Measurements from ENCODE around the gene GABRA6.
"Not testable (repeated sequence)": the region's sequence is repeated elsewhere in the genome, so short reads cannot be mapped to it uniquely, and the experiment has no call there.

GABRA6 gene

DNA sequence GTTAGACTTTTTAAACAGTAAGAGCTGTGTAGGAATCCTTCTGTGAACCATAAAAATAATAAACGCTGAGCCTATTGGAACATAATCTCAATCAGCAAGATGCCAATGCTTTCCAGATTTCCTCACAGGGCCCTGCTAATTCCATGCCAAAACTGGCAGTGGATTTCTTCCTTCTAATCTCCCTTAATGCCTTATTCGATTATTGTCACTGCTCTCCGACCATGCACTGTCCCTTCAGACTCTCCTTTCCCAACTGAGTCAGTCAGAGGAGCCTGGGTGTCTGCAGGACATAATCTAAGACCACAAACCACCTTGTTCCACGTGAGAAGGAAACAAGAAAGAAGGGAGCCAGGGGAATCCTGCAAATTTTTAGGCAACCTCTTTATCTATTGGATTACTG is at the start of gene GABRA6:
Gene GABRA6 (plus strand): TSS at position 261 of the 400 bp plus-strand sequence. CDS start 269 bp downstream, outside the sequence.
- no peak for DNase-seq

- DNase-seq = no peak
These were observed 47.9 kb upstream of the GABRA6 start for GRCh38 chr5:161637591-161637990.

- no peak for DNase-seq
These were observed 44.1 kb upstream of the GABRA6 start for GRCh38 chr5:161641444-161641843.

DNA sequence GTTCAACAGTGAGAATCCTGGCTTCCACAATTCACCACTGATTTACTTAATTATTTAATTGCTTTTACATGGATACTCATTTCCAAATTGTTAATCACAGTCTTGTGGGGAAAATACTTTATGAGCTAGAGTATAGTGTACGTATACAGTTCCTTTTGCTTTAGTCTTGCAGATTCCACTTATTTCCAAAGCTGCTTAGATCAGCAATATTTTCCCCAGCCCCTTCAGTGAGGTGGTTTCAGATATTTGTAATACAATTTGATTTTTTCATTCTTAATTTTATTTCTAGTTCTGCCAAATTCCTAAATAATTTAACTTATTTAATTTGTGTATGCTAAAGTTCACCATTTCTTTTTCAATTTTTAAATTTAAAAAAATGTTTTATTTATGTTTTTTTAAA is 40.3 kb upstream of the GABRA6 start:
- DNase-seq = no peak

GRCh38 chr5:161651926-161652325 is 33.6 kb upstream of the GABRA6 start:
- not testable (repeated sequence) for DNase-seq

DNA sequence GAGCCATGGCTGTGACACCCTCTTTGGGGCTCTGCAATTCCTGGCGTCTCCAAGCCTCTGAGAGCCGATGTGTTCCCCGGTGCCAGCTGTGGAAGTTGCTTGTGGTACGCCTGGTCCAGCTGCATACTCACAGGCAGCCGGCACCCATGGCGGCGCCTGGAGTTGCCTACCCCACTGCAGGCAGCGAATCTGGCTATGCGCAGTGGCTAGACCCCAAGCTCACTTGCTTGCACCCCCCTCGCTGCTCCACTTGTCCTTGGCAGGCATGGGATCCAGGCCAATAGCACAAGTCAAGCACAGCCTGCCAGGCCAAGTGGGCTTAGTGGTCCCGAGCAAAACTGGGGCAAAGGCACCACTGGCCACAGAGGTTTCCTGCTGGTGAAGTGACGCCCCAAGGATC is 24.7 kb upstream of the GABRA6 start:
- DNase-seq = no peak

- DNase-seq = no peak
These were observed 22.1 kb upstream of the GABRA6 start for GRCh38 chr5:161663431-161663830.

DNA sequence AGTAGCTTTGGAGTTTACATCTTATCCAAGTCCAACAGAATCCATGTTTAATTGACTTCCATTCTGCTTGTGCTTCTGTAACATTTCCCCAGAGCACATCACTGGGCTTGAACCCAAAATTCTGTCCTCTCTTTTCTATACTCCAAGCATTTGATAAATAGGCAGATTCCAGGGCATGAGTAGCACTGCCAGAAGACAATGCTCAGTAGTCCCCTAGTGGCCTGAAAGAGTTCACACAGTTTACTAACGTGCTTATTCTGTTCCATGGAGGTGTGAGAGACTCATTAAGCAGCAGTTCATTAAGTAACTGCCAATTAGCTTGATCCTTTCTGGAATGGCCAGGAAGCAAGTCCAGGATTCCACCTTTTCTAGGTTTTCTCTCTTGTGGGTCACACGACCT is 9.4 kb upstream of the GABRA6 start:
- no peak for DNase-seq

- no peak for DNase-seq
These were observed 628 bp downstream of the GABRA6 start for GRCh38 chr5:161686149-161686548.

GRCh38 chr5:161686881-161687280 is 1.4 kb downstream of the GABRA6 start:
- DNase-seq = no peak

DNA sequence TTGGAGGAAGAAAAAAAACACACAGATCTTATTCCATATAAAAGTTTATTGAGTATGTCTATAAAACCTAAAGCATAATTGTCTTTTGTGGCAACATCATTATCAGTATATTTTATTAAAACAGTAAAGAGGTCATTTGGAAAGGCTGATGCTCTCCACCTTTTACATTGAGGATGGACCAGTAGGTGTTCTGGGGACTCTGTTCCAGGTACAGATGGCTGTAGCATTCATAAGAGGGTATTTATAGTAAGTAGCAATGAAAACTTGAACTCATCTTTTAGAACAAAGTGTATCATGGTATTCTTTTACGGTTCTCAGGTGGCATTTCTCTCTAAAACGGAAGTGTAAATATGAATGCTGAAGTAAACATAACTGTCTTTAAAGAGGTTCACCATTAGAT is 1.8 kb downstream of the GABRA6 start:
- no peak for DNase-seq

DNA sequence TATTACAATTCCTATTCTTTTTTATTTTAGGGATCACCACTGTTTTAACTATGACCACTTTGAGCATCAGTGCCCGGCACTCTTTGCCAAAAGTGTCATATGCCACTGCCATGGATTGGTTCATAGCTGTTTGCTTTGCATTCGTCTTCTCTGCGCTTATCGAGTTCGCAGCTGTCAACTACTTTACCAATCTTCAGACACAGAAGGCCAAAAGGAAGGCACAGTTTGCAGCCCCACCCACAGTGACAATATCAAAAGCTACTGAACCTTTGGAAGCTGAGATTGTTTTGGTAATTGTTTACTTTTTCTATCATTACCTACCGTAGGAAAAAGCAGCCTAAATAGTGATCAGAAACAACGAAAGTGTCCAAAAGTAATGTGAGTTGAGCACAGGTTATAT is 6.4 kb downstream of the GABRA6 start:
- no peak for DNase-seq

DNA sequence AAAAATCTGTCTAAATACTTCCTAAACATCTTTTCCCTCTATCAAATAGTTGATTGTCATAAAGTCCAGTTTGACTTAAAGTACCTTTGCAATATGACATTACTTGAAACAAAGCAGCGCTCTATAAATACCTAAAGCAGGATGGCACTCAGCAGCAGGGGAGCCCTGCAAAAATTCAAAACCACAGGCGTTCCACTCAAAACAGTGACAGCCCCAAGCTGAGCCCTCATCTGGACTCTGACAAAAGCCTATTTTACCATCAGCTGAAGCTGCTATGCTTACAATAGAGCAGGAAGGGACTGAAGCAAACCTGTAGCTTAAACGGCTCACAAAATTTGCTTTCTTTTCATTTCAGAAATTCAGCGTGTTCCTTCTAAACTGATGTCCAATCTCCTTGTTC is 11.5 kb downstream of the GABRA6 start:
- DNase-seq = no peak

DNA sequence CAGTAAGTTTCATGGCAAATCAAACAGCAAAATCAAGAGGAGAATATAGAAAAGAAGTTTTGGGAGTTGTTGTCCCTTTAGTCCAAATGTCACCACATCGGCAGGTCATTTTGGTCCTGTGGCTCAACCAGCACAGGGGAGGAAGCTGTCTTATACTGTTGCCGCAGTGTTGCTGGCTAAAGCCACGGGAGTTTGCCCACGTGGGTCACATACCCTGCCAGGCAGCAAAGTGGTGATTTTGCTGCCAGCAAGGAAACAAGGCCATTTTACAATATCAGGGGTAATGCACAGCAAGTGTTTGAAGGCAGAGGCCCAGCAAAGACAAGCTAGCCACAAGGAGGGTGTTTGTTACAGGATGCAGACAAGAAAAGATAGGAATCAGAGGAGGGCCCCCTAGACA is 14.5 kb downstream of the GABRA6 start:
- DNase-seq = no peak

DNA sequence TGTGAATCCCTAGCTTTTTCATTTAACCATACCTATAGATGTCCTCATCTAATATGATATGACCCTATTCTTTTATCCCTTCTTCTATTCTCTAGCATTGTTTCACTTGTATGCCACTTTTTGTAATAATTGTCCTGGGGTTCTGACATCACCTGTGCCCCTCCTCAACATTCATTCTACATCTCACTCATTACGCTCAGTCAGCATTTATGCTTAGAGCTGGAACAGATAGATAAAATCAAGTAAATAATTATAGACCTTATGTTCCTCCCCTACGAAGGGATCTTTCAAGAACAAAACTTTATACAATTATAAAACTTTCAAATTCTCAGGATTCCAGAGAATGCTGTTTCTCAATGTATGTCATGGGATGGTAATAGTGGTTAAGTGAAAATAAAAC is 18.0 kb downstream of the GABRA6 start:
- no peak for DNase-seq

DNA sequence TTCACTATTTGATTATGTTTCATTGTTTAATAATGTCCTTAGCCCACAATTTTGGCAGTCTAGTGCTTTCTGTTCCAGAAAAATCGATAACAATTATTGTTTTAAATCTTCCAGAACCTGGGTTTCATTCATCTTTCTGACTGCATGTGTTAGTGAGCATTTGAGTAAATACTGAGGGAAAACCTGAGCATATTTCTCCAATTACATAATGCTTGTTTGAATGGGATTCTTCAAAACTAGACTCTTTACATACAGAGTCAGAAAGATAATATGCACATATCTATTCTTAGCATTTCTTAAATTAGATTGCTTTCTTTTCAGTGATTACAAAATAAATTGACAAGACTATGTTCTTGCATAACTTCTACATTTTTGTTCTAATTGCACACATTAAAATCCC is 21.9 kb downstream of the GABRA6 start:
- DNase-seq = no peak

- DNase-seq = no peak
These were observed 23.7 kb downstream of the GABRA6 start for GRCh38 chr5:161709239-161709638.

DNA sequence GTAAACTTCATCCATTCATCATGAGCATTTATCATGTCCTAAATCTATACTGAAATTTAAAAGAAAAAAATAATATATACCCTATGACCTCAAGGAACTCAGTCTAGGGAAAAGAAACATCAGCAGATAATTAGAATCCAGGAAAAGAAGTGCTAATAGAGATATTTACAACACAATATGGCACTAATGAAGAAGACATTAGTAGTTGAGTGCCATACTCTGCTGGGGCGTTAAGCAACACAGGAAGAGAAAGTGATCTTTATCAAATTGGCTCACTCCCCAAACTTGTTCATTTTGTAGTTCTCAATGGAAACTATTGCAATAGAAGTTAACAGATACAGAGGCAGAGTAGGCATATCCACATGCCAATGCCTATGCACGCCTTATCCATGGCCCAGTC is 27.5 kb downstream of the GABRA6 start:
- DNase-seq = no peak

DNA sequence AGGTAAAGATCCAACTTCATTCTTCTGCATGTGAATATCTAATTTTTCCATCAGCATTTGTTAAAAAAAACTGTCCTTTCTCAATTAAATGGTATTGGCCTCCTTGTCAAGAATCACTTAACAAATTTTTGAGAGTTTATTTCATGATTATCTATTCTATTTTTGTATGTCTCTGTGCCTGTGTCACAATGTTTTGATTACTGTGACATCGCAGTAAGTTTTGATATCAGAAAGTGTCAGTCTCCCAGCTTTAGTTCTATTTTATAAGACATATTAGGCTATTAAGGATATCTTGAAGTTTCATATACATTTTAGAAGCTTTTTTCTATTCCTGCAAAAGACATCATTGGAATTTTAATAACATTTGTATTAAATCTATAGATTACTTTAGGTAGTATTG is 33.6 kb downstream of the GABRA6 start:
- no peak for DNase-seq

DNA sequence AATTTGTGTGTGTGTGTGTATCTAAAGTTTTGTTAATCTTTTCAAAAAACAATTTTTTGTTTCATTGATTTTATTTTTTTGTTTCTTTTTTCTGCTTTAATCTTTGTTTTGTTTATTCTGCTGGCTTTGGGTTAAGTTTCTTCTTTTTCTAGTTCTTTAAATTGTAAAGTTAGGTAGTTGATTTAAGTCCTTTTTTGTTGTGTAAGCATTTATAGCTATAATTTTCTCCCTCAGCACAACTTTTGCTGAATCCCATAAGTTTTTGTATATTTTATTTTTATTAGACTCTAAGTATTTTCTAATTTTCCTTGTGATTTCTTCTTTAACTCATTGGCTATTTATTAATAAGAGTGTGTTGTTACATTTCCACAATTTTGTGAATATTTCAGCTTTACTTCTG is 34.9 kb downstream of the GABRA6 start:
- no peak for DNase-seq

GRCh38 chr5:161734741-161735140 is 49.2 kb downstream of the GABRA6 start:
- DNase-seq = no peak

DNA sequence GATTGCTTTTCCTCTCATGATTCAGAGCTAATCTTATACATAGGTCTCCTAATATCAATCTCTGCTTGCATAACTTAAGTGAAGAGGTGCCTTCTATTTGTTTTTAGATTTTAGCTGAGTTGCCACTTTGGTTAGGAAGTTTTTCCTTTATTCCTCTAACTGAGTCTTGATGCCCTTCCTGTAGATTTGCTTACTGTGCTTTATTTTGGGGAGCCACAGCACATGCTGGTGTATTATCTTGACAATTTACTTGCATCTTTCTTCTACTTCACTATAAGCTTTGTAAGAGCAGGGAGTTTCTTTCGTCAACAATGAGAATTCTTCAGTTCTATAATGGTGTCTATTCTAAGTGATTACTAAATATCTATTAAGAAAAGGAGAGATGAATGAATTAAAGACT is 54.9 kb downstream of the GABRA6 start:
- no peak for DNase-seq

DNA sequence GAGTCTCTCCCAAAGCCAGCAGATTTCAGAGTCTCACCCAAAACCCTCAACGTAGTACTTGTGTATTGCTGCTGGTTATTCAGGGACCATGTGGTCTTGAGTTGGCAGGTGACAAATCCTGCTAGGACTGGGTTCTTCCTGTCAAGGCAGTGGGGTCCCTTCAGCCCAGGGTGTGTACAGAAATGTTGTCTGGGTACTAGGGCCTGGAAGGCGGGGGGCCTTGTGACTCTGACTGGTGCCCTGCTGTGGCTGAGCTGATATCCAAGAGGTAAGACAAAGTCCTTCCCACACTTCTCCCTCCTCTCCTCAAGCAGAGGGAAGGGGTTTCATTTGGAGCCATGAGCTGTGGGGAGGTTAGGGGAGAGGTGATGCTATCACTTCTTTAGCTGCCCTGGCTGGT is 58.8 kb downstream of the GABRA6 start:
- DNase-seq = no peak

DNA sequence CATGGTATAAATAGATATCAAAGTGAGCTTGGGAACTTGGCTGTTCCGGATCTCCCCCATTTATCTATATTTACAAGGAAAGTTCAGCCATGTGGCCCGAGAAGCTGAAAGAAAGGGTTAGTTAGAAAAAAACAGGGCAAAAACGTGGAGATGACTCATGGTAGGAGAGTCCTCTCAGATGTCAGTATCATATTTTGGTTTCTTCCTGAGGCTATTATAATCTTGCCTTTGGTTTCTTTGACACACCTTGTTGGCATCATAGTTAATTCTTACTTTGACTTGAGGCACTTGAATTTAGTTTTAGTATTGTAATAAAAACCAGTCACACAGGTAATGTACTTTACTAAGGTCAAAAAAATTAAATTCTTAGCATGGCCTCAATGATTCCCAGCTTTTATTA is 59.9 kb downstream of the GABRA6 start:
- DNase-seq = no peak

GRCh38 chr5:161751265-161751664 is 65.7 kb downstream of the GABRA6 start:
- DNase-seq = no peak
